Activated T-cell treated with anti-CD3 and anti-CD28 coated beads, Interleukin-2, amount 50 U/mL, for 24 hours (primary cell): ENCODE measurements around the gene SLC19A1.

Experiments
- DNase-seq: peaks from one replicate; pipeline ENCODE4 v3.0.0-alpha.2; 2020
- H3K27ac Mint-ChIP-seq: 2 replicates; pipeline ENCODE4 v1.8.0; 2020; ENCODE audit warnings: mild to moderate bottlenecking, mixed read lengths
- H3K27me3 Mint-ChIP-seq: 2 replicates; pipeline ENCODE4 v1.8.0; 2020; ENCODE audit warnings: mixed read lengths
- H3K36me3 Mint-ChIP-seq: 2 replicates; pipeline ENCODE4 v1.8.0; 2020; ENCODE audit warnings: low read depth, mixed read lengths
- H3K4me1 Mint-ChIP-seq: 2 replicates; pipeline ENCODE4 v1.8.0; 2020; ENCODE audit warnings: low read depth, mixed read lengths
- H3K4me3 Mint-ChIP-seq: 2 replicates; pipeline ENCODE4 v1.8.0; 2020; ENCODE audit warnings: mild to moderate bottlenecking, moderate library complexity, mixed read lengths
- H3K9me3 Mint-ChIP-seq: 2 replicates; pipeline ENCODE4 v1.8.0; 2020; ENCODE audit warnings: mixed read lengths

Gene SLC19A1

DNA sequence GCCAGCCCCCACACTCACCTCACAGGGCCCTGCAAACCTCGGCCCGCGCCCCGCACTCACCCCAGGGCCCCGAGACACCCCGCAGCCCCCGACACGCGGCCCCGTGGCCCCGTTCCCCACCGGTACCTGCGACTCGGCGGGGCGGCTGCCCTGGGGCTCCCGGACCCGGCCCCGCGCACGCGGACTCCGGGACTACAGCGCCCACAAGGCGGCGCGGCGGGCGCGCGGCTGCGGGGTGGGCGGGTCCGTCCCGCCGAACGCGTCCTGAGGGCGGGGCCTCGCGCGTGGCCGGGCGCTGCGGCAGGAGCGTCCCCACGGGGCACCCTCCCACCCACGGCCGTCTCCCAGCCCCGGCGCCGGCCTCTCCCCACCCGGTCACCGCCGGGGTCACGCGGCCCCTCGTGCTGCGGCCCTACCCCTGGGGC lies at the start of gene SLC19A1:
Gene SLC19A1 (minus strand): TSS at position 199 of the 425 bp plus-strand sequence. CDS start 4,481 bp downstream, outside the sequence.
- H3K27me3 Mint-ChIP-seq: no peaks in the 10 kb centered on the region
- H3K4me1 Mint-ChIP-seq: peaks cover 25% of the 10 kb centered on the region
- peak; percentile 87 for DNase-seq
- H3K36me3 Mint-ChIP-seq: peaks cover 34% of the 10 kb centered on the region
- H3K9me3 Mint-ChIP-seq: no peaks in the 10 kb centered on the region
- peak within 1 kb of the TSS; percentile 86 for H3K4me3 Mint-ChIP-seq
- peak within 1 kb of the TSS; percentile 84 for H3K27ac Mint-ChIP-seq

GRCh38 chr21:45591619-45592207 lies 49.5 kb upstream of the SLC19A1 start:
- Mint-ChIP-seq H3K9me3 (peaks cover 24% of the 10 kb centered on the region), H3K4me1 (peaks cover 29% of the 10 kb centered on the region), H3K27ac (no peak overlapping the region), H3K27me3 (peaks cover 7% of the 10 kb centered on the region), H3K4me3 (no peak overlapping the region), H3K36me3 (no peaks in the 10 kb centered on the region)
- DNase-seq: no peak

GRCh38 chr21:45590726-45591618 lies 48.7 kb upstream of the SLC19A1 start:
- no peaks in the 10 kb centered on the region for H3K36me3 Mint-ChIP-seq
- peaks cover 23% of the 10 kb centered on the region for H3K4me1 Mint-ChIP-seq
- H3K27ac Mint-ChIP-seq: no peak overlapping the region
- peaks cover 10% of the 10 kb centered on the region for H3K27me3 Mint-ChIP-seq
- no peak overlapping the region for H3K4me3 Mint-ChIP-seq
- DNase-seq: no peak
- peaks cover 29% of the 10 kb centered on the region for H3K9me3 Mint-ChIP-seq

DNA sequence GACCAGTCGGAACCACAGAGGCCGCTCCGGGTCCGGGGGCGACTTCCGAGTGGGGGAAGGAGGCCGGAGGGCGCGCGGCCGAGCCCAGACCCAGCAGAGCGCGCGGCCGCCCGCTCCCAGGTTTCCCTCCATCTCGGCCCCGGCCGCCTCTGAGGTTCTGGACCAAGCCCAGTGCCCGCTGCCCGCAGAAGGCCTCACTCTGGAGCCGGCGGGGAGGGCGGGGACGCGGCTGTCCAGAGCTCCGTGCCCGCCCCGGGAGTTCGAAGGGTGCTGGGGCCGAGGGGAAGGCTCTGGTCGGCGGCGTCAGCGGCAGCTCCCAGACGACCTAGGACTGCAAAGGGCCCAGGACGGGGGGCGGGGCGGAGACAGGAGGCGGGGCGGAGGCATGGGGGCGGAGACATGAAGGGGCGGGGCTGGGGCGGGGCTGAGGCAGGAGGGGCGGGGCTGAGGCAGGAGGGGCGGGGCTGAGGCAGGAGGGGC lies 48.0 kb upstream of the SLC19A1 start:
- peaks cover 10% of the 10 kb centered on the region for H3K27me3 Mint-ChIP-seq
- H3K9me3 Mint-ChIP-seq: peaks cover 29% of the 10 kb centered on the region

GRCh38 chr21:45589686-45590245 lies 47.5 kb upstream of the SLC19A1 start:
- Mint-ChIP-seq H3K4me3 (no peak overlapping the region), H3K9me3 (peaks cover 29% of the 10 kb centered on the region)

More for the DNA sequence above, 48.0 kb upstream of the SLC19A1 start:
- H3K4me3 Mint-ChIP-seq: peak overlapping the region; percentile 21
- H3K27ac Mint-ChIP-seq: no peak overlapping the region
- peaks cover 22% of the 10 kb centered on the region for H3K4me1 Mint-ChIP-seq
- DNase-seq: peak; percentile 83
- H3K36me3 Mint-ChIP-seq: no peaks in the 10 kb centered on the region

DNA sequence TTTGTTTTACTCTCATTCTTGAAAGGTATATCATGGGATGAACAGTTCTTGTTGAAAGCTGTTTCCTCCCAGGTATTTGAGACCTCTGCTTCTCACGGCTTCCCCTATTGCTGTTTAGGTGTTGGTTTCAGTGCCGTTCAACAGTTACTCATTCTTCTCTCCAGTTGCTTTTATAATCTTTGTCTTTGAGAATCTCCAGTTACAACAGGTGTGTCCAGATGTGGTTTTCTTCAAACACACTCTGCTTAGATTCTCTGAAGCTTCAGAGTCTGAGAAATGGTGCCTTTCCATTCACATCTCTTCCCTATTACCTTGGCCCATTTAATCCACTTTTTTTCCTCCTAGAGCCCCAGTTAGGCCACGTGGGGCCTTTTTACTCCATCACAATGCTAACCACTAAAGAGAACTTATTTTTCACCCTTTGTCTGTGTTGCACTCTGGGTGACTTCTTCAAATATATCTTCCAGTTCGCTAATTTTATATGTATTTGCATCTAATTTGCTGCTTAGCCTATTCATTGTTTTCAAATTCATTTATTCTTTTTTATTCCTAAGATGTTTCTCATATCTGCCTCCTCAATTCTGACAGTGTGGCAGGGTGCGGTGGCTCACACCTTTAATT lies 46.7 kb upstream of the SLC19A1 start:
- peaks cover 29% of the 10 kb centered on the region for H3K9me3 Mint-ChIP-seq
- DNase-seq: no peak
- no peak overlapping the region for H3K27ac Mint-ChIP-seq
- H3K36me3 Mint-ChIP-seq: no peaks in the 10 kb centered on the region
- no peak overlapping the region for H3K4me3 Mint-ChIP-seq
- peaks cover 20% of the 10 kb centered on the region for H3K4me1 Mint-ChIP-seq
- peaks cover 10% of the 10 kb centered on the region for H3K27me3 Mint-ChIP-seq

More at GRCh38 chr21:45589686-45590245, 47.5 kb upstream of the SLC19A1 start:
- no peaks in the 10 kb centered on the region for H3K36me3 Mint-ChIP-seq
- no peak overlapping the region for H3K27ac Mint-ChIP-seq
- no peak for DNase-seq
- H3K27me3 Mint-ChIP-seq: peaks cover 10% of the 10 kb centered on the region
- peaks cover 20% of the 10 kb centered on the region for H3K4me1 Mint-ChIP-seq

- H3K27ac Mint-ChIP-seq: peak overlapping the region; percentile 15
- H3K4me1 Mint-ChIP-seq: peaks cover 20% of the 10 kb centered on the region
- H3K36me3 Mint-ChIP-seq: no peaks in the 10 kb centered on the region
- no peak overlapping the region for H3K4me3 Mint-ChIP-seq
- H3K9me3 Mint-ChIP-seq: peaks cover 29% of the 10 kb centered on the region
- H3K27me3 Mint-ChIP-seq: peaks cover 10% of the 10 kb centered on the region
- peak; percentile 26 for DNase-seq
These were observed 46.0 kb upstream of the SLC19A1 start for GRCh38 chr21:45588086-45588825.

DNA sequence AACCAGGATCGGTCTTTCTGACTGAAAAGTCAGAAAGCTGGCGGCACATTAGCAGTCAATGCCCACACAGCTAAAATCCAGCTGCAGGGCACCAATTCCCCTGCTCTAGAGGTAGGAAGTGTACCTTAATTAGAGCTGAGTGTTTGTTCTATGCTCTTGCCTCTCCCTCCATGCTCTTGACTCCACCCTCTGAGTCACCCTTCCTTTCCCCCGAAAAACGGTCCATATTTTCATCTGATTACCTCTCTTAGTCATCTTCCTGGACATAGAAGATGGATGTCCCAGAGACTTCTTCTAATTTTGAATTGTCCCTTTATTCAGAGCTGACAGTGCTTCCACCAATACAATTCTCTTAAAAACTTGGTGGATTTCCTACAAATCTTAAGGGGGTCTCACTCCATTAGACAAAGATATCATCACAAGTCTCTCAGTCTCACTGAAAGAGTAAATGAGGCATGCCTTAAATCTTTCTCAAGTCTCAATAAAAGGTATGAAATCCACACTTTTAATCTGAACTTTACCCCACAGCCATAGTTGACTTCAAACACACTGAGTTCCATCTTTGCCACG lies 44.1 kb upstream of the SLC19A1 start:
- Mint-ChIP-seq H3K9me3 (peaks cover 34% of the 10 kb centered on the region), H3K4me1 (peaks cover 20% of the 10 kb centered on the region), H3K36me3 (no peaks in the 10 kb centered on the region), H3K27ac (no peak overlapping the region), H3K27me3 (peaks cover 10% of the 10 kb centered on the region), H3K4me3 (no peak overlapping the region)
- no peak for DNase-seq

GRCh38 chr21:45584786-45585185 lies 42.5 kb upstream of the SLC19A1 start:
- Mint-ChIP-seq H3K9me3 (peaks cover 34% of the 10 kb centered on the region), H3K36me3 (no peaks in the 10 kb centered on the region), H3K4me1 (peaks cover 20% of the 10 kb centered on the region), H3K27me3 (peaks cover 10% of the 10 kb centered on the region), H3K4me3 (no peak overlapping the region), H3K27ac (no peak overlapping the region)
- no peak for DNase-seq

DNA sequence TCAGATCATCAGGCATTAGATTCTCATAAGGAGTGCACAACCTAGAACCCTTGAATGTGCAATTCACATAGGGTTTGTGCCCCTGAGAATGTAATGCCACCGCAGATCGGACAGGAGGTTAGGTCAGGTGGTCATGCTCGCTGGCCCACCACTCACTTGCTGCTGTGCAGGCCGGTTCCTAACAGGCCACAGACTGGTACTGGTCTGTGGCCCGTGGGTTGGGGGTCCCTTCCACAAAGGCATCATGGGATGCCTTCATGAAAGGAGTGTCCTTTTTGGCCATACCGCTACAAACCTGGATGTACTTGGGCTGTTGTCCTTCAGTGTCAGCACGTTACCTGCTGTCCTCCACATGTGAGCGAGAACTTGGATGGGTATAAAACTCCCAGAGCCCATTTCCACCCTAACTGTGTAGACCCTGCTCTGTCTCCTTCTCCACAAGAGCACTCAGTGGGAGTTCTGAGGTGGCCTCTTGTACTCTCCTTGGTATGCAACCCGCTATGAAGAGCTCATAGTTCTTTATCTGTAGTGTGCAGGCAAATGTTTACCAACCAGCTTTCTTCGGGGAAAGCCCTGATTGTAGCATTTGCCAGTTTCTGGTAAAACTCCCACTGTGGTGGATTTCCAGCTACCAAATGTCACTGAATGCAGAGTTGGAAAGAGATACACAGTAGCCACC lies 41.7 kb upstream of the SLC19A1 start:
- Mint-ChIP-seq H3K27me3 (peaks cover 10% of the 10 kb centered on the region), H3K27ac (no peak overlapping the region), H3K4me3 (no peak overlapping the region), H3K9me3 (peaks cover 33% of the 10 kb centered on the region), H3K36me3 (no peaks in the 10 kb centered on the region), H3K4me1 (peaks cover 16% of the 10 kb centered on the region)
- DNase-seq: peak; percentile 11

- peak; percentile 8 for DNase-seq
- H3K9me3 Mint-ChIP-seq: peaks cover 14% of the 10 kb centered on the region
- H3K36me3 Mint-ChIP-seq: no peaks in the 10 kb centered on the region
- H3K27me3 Mint-ChIP-seq: peaks cover 6% of the 10 kb centered on the region
- no peak overlapping the region for H3K27ac Mint-ChIP-seq
- H3K4me3 Mint-ChIP-seq: no peak overlapping the region
- peaks cover under 1% of the 10 kb centered on the region for H3K4me1 Mint-ChIP-seq
These were observed 39.9 kb upstream of the SLC19A1 start for GRCh38 chr21:45582128-45582527.

DNA sequence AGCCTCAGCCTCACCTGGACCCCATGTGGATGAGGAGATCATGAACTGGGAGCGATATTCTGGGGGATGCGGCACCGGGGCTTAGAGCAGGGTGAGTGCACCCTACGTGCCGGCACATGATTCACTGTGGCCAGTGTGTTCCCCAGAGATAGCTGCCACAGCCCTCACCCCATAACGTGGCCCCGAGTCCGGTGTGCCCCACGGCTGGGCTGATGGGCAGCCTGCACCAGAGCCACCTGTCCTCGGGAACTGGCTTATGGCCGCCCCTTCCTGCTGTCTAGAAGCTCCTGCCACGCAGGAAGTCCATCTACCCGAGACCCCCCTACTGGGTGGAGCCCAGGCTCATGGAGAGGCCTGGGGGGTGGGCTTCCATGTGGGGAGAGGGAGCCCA lies 39.1 kb upstream of the SLC19A1 start:
- no peak overlapping the region for H3K4me3 Mint-ChIP-seq
- no peaks in the 10 kb centered on the region for H3K4me1 Mint-ChIP-seq

More for the DNA sequence above, 39.1 kb upstream of the SLC19A1 start:
- no peaks in the 10 kb centered on the region for H3K36me3 Mint-ChIP-seq
- no peaks in the 10 kb centered on the region for H3K27me3 Mint-ChIP-seq
- peak; percentile 16 for DNase-seq
- no peak overlapping the region for H3K27ac Mint-ChIP-seq
- peaks cover 6% of the 10 kb centered on the region for H3K9me3 Mint-ChIP-seq
